Heart right ventricle (tissue), 16 donors: Measurements from ENCODE around the gene ZNF157. TPM values are rescaled to one million over a fixed set of nuclear protein-coding genes. Genes with fewer than 3 reads are reported as not detected.

Experiments used
- ATAC-seq, 8 donors: fragments of 200-7000 bp; cut with Tn5 transposase; one replicate each; pipeline ENCODE4 v1.9.1; 2020; ENCODE audit warnings: mild to moderate bottlenecking in 8 of 8, moderate library complexity in 8 of 8, moderate number of reproducible peaks in 1 of 8
- DNase-seq, 2 donors: peaks; one replicate each; pipeline ENCODE4 v3.0.0-alpha.2; 2020
- H3K27ac ChIP-seq, 10 donors: fragments of 200-600 bp; sonication (generic) in 2 of 10; one replicate each; pipeline versions ENCODE4 v1.5.0 to v1.8.0; 2020 to 2022; ENCODE audit warnings: mild to moderate bottlenecking in 3 of 10
- H3K27me3 ChIP-seq, 7 donors: fragments of 200-600 bp; one replicate each; pipeline ENCODE4 v1.8.0; 2021 to 2022; ENCODE audit warnings: mild to moderate bottlenecking in 2 of 7
- H3K36me3 ChIP-seq, 9 donors: fragments of 200-600 bp; sonication (generic) in 1 of 9; one replicate each; pipeline versions ENCODE4 v1.5.0 to v1.8.0; 2020 to 2022; ENCODE audit warnings: mild to moderate bottlenecking in 2 of 9
- H3K4me1 ChIP-seq, 9 donors: fragments of 200-600 bp; sonication (generic) in 1 of 9; one replicate each; pipeline versions ENCODE4 v1.5.0 to v1.8.0; 2020 to 2022; ENCODE audit warnings: mild to moderate bottlenecking in 4 of 9
- H3K4me3 ChIP-seq, 10 donors: fragments of 200-600 bp; sonication (generic) in 2 of 10; one replicate each; pipeline versions ENCODE4 v1.5.0 to v1.8.0; 2020 to 2022; ENCODE audit warnings: mild to moderate bottlenecking in 7 of 10, moderate library complexity in 2 of 10
- H3K9me3 ChIP-seq, 11 donors: fragments of 200-600 bp in 10 of 11; sonication (generic) in 2 of 11; one replicate each; pipeline versions ENCODE4 v1.5.0 to v1.8.0; 2013 to 2022; ENCODE audit warnings: mild to moderate bottlenecking in 2 of 11, control low read depth in 1 of 11, moderate library complexity in 1 of 11
- CTCF ChIP-seq, 9 donors: fragments of 200-600 bp; sonication (generic) in 2 of 9; IDR thresholded peaks; one replicate each; pipeline versions ENCODE4 v1.5.0 to v1.8.0; 2021 to 2022; ENCODE audit warnings: antibody characterized with exemption in 9 of 9, mild to moderate bottlenecking in 5 of 9, moderate library complexity in 1 of 9
- WGBS, 2 donors: extraction: QIAGEN DNeasy Blood & Tissue Kit; methylation state at CpG; one replicate each; pipeline ENCODE4 v1.1.7; 2013; ENCODE audit warnings: inconsistent platforms in 1 of 2; 5-methylcytosine and 5-hydroxymethylcytosine counted together
- intact Hi-C, 10 donors: fragments of 100-400 bp; cut with DNase I; formaldehyde crosslinking; loops; one replicate each; pipeline versions ENCODE4 v1.11.1 to v1.14.2; 2022
- polyA plus RNA-seq, 2 donors: library from polyadenylated mRNA; stranded (reverse); fragments of 200-250 nt; gene quantifications; one replicate each; pipeline ENCODE4 v1.2.3, GENCODE V29; 2013
- total RNA-seq, 10 donors: library from RNA; stranded (reverse); fragmentation: NEBNext Ultra II Directional in 3 of 10; extraction: Animal tissue kit (Norgen Biotek cat#: 25700) in 3 of 10; gene quantifications; one replicate each; pipeline versions ENCODE4 v1.2.1 to v1.2.4, GENCODE V29; 2021 to 2023
- donor health status: Arrhythmogenic right ventricular cardiomyopathy.
- donor health status: ischemic (EF 13 %, LVEDD 7.1; RV severe dilation, severe dysfunction).
- donor health status: healthy with polysubstance abuse.
- donor health status: DM: no; HTN: yes; CAD: no.
- donor health status: DM: no; HTN: no; CAD: no.
- donor health status: ischemic (EF 25% LVEDD 6.9; RV normal size, moderate dysfunction).
- donor health status: ischemic (EF 25% LVEDD 5.7; RV mildly dilated, moderate dysfunction).
- donor health status: healthy.
- donor health status: DM: yes; HTN: yes; CAD: no.
- donor health status: Ischemic cardiomyopathy.
- donor health status: ischemic (EF 35%, LVEDD 5.7; RV mildly dilated, moderate dysfunction).
- donor health status: nonischemic (EF 11% LVEDD 7.7; RV severe dilation, severe dysfunction).
- donor health status: DM: yes; HTN: yes; CAD: no.
- donor health status: PGD.
- donor health status: ischemic (EF 29% LVEDD 5.4; RV normal size, mild dysfunction).
- donor health status: nonischemic (EF 23%, LVEDD 6.1; RV moderate dilation, normal function).

ZNF157 gene
- total and polyA plus RNA-seq, 12 donors, result 0.03 to 0.25 (median 0.15) TPM; not detected in 7

GRCh38 chrX:47384502-47384901 lies 14.1 kb downstream of the ZNF157 start:
- H3K36me3 ChIP-seq, result no peaks in the 10 kb centered on the region
- H3K27ac ChIP-seq, result no peak overlapping the region
- H3K4me1 ChIP-seq, result peaks cover 0 to 9% (median 0%) of the 10 kb centered on the region in 9 donors
- intact Hi-C loops, result loop anchor here (1.0 to 10.0 kb wide), 6 partner anchors 140 to 192 kb away; partner anchors contain the start of genes UBA1 (in 10 of the 10) and USP11 (in 1 of the 10)
- peaks cover 0 to 22% (median 0%) of the 10 kb centered on the region in 7 donors for H3K27me3 ChIP-seq
- no peak overlapping the region for H3K4me3 ChIP-seq
- DNase-seq, result peak; percentile 10 to 46
- ATAC-seq, result peak in 6 of 8 donors; percentile 29 to 67 (median 52)
- WGBS, 2 donors, result 2% methylated on average over 8 of the region's 8 CpGs
- TF ChIP-seq CTCF (IDR thresholded peaks at IDR 0.05), result peak; percentile 43 to 79 (median 72)
- no peaks in the 10 kb centered on the region for H3K9me3 ChIP-seq

DNA sequence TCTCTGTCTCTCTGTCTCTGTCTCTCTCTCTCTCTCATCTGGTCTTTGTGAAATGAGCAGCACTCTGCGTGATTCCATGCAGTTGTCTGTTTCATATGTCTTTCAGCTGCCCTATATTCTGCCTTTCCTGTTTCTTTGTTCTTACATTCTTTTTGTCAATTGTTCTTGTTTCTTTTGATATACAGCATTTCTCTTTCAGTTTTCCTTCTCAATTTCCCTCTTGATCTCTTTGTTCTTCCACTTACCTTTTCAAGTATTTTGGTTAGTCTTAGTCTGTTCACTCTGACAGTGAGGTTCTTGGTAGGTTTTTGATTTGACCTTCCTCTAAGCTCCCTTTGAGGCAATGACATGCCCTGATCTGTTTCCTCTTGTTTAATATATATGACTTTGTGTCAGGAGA lies 20.4 kb downstream of the ZNF157 start:
- ATAC-seq (no peak), DNase-seq (no peak)
- intact Hi-C loops, result loop anchor here in 1 of 10 donors (5.0 kb wide), 1 partner anchor 132 kb away; no protein-coding TSS in a partner anchor
- no peak overlapping the region for H3K4me3 ChIP-seq
- TF ChIP-seq CTCF (IDR thresholded peaks at IDR 0.05), result no peak
- WGBS, 2 donors, result 69 to 77% methylated on average over 1 of the region's 1 CpG
- H3K27ac ChIP-seq, result no peak overlapping the region
- H3K27me3 ChIP-seq, result peaks cover 0 to 7% (median 0%) of the 10 kb centered on the region in 7 donors
- no peaks in the 10 kb centered on the region for H3K36me3 ChIP-seq
- H3K9me3 ChIP-seq, result no peaks in the 10 kb centered on the region
- no peaks in the 10 kb centered on the region for H3K4me1 ChIP-seq

DNA sequence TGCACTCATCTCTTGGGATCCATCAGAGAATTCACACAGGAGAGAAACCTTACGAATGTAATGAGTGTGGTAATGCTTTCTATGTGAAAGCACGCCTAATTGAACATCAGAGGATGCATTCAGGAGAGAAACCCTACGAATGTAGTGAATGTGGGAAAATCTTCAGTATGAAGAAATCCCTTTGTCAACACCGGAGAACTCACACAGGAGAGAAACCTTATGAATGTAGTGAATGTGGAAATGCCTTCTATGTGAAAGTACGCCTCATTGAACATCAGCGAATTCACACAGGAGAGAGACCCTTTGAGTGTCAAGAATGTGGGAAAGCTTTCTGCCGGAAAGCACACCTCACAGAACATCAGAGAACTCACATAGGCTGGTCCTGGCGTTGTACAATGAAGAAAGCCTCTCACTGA lies 42.8 kb downstream of the ZNF157 start:
- Histone ChIP-seq H3K4me1 (no peaks in the 10 kb centered on the region), H3K36me3 (no peaks in the 10 kb centered on the region), H3K4me3 (no peak overlapping the region), H3K9me3 (peaks cover 0 to 82% (median 29%) of the 10 kb centered on the region in 11 donors), H3K27ac (no peak overlapping the region), H3K27me3 (no peaks in the 10 kb centered on the region)
- no peak for TF ChIP-seq CTCF (IDR thresholded peaks at IDR 0.05)
- WGBS, 2 donors, result 89 to 91% methylated on average over 8 of the region's 8 CpGs
- DNase-seq (no peak), ATAC-seq (no peak)
- intact Hi-C loops, result no loop called here

GRCh38 chrX:47420265-47420664 lies 49.9 kb downstream of the ZNF157 start:
- no peak for TF ChIP-seq CTCF (IDR thresholded peaks at IDR 0.05)
- Histone ChIP-seq H3K27ac (no peak overlapping the region), H3K27me3 (no peaks in the 10 kb centered on the region), H3K4me3 (no peak overlapping the region), H3K4me1 (no peaks in the 10 kb centered on the region), H3K36me3 (no peaks in the 10 kb centered on the region), H3K9me3 (peaks cover 0 to 45% (median 0%) of the 10 kb centered on the region in 11 donors)
- intact Hi-C loops, result no loop called here
- 94% methylated on average over 4 of the region's 4 CpGs for WGBS, 2 donors
- ATAC-seq (no peak), DNase-seq (no peak)
